ENCODE results near the gene WNK3. TPM values are rescaled to one million over a fixed set of nuclear protein-coding genes. Genes with fewer than 3 reads are reported as not detected.

The WNK3 gene
- total and polyA plus RNA-seq, 10 of the 15 experiments (the other 5 are each of a cell fraction or from before 2014, with no cell fraction given): 0.02 to 0.15 (median 0.03) TPM; not detected in 1

DNA sequence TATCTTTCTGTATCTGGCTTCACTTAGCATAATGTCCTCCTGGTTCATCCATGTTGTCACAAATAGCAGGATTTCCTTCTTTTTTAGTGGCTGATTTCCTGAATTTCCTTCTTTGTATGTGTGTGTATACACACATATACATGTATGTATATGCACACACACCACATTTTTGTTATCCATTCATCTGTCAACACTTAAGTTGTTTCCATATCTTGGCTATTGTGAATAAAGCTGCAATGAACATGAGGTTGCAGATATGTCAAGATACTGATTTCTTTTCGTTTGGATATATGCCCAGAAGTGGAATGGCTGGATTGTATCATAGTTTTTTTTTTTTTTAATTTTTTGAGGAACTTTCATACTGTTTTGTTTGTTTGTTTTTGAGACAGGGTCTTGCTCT, 76.2 kb downstream of the WNK3 start:
- intact Hi-C loops (cut with micrococcal nuclease; ENCODE audit: unreplicated experiment): no loop called here
- ChIA-PET SMC1A (ENCODE audit: uncharacterized antibody, unreplicated experiment) (no interaction called here), RAD21 (ENCODE audit: unreplicated experiment) (no interaction called here), POLR2A (no interaction called here), CTCF (no interaction called here)
- no TSS peak for BruUV-seq (replicated peaks)
- in situ Hi-C loops (cut with MboI): no loop called here
- Histone ChIP-seq H3K27ac (ENCODE audit: control insufficient read depth, insufficient read depth) (no peak overlapping the region), H3K27me3 (replicated peaks in 1 of 2; ENCODE audit: control insufficient read depth in 2 of 2, insufficient read depth in 2 of 2, low read length in 1 of 2) (no peaks in the 10 kb centered on the region), H3K4me1 (ENCODE audit: control insufficient read depth, insufficient read depth, low read length) (no peaks in the 10 kb centered on the region), H3K9ac (ENCODE audit: control insufficient read depth, insufficient read depth, low read length) (no peak overlapping the region), H3K4me2 (ENCODE audit: control insufficient read depth, insufficient read depth) (no peak overlapping the region), H3K79me2 (ENCODE audit: control insufficient read depth, insufficient read depth, low read length) (no peaks in the 10 kb centered on the region), H4K20me1 (ENCODE audit: control insufficient read depth, insufficient read depth) (no peaks in the 10 kb centered on the region), H3K36me3 (ENCODE audit: control insufficient read depth in 2 of 2, insufficient read depth in 2 of 2, low read length in 1 of 2) (no peaks in the 10 kb centered on the region), H2AFZ (ENCODE audit: control insufficient read depth, low read depth, low read length) (no peak overlapping the region), H3K4me3 (no peak overlapping the region), H3K9me3 (replicated peaks; ENCODE audit: control insufficient read depth, insufficient read depth, low read length) (no peaks in the 10 kb centered on the region)
- DNase-seq (ENCODE audit: low read depth, low spot score) (no peak), ATAC-seq (no peak), FAIRE-seq (no peak)
- WGBS (ENCODE audit: insufficient coverage, insufficient replicate concordance, low lambda C conversion rate, missing lambda C conversion rate): 0% methylated on average over 1 of the region's 1 CpG
- no peak for TF ChIP-seq ETV6 (conservative IDR thresholded peaks at IDR 0.05 in 1 of 2, IDR thresholded peaks at IDR 0.05 in 1 of 2; ENCODE audit: borderline replicate concordance in 1 of 2, low read depth in 1 of 2)
- TF ChIP-seq RUNX3 (IDR thresholded peaks at IDR 0.05; ENCODE audit: low read length): no peak
- TF ChIP-seq BRCA1 (IDR thresholded peaks at IDR 0.05; ENCODE audit: low read depth, low read length): no peak
- TF ChIP-seq POLR2AphosphoS5 (IDR thresholded peaks at IDR 0.05; ENCODE audit: low read length): no peak
- TF ChIP-seq, protein P1, sequence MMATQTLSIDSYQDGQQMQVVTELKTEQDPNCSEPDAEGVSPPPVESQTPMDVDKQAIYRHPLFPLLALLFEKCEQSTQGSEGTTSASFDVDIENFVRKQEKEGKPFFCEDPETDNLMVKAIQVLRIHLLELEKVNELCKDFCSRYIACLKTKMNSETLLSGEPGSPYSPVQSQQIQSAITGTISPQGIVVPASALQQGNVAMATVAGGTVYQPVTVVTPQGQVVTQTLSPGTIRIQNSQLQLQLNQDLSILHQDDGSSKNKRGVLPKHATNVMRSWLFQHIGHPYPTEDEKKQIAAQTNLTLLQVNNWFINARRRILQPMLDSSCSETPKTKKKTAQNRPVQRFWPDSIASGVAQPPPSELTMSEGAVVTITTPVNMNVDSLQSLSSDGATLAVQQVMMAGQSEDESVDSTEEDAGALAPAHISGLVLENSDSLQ (IDR thresholded peaks at IDR 0.05): no peak
- TF ChIP-seq SUZ12 (IDR thresholded peaks at IDR 0.05; ENCODE audit: unreplicated experiment): no peak
- no peak for TF ChIP-seq CHD4 (IDR thresholded peaks at IDR 0.05)
- TF ChIP-seq POLR2AphosphoS2 (IDR thresholded peaks at IDR 0.05; ENCODE audit: low read depth, low read length): no peak
- TF ChIP-seq, protein P2, sequence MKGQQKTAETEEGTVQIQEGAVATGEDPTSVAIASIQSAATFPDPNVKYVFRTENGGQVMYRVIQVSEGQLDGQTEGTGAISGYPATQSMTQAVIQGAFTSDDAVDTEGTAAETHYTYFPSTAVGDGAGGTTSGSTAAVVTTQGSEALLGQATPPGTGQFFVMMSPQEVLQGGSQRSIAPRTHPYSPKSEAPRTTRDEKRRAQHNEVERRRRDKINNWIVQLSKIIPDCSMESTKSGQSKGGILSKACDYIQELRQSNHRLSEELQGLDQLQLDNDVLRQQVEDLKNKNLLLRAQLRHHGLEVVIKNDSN (IDR thresholded peaks at IDR 0.05; ENCODE audit: borderline replicate concordance, extremely low read length, insufficient read depth, low read depth, low read length): no peak
- TF ChIP-seq, protein P3, sequence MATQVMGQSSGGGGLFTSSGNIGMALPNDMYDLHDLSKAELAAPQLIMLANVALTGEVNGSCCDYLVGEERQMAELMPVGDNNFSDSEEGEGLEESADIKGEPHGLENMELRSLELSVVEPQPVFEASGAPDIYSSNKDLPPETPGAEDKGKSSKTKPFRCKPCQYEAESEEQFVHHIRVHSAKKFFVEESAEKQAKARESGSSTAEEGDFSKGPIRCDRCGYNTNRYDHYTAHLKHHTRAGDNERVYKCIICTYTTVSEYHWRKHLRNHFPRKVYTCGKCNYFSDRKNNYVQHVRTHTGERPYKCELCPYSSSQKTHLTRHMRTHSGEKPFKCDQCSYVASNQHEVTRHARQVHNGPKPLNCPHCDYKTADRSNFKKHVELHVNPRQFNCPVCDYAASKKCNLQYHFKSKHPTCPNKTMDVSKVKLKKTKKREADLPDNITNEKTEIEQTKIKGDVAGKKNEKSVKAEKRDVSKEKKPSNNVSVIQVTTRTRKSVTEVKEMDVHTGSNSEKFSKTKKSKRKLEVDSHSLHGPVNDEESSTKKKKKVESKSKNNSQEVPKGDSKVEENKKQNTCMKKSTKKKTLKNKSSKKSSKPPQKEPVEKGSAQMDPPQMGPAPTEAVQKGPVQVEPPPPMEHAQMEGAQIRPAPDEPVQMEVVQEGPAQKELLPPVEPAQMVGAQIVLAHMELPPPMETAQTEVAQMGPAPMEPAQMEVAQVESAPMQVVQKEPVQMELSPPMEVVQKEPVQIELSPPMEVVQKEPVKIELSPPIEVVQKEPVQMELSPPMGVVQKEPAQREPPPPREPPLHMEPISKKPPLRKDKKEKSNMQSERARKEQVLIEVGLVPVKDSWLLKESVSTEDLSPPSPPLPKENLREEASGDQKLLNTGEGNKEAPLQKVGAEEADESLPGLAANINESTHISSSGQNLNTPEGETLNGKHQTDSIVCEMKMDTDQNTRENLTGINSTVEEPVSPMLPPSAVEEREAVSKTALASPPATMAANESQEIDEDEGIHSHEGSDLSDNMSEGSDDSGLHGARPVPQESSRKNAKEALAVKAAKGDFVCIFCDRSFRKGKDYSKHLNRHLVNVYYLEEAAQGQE (IDR thresholded peaks at IDR 0.05; ENCODE audit: low read depth, low read length): no peak
- TF ChIP-seq NRF1 (conservative IDR thresholded peaks at IDR 0.05; ENCODE audit: low read depth, low read length): no peak
- no peak for TF ChIP-seq CBFB (IDR thresholded peaks at IDR 0.05; ENCODE audit: low read depth)
- no peak for TF ChIP-seq POU2F2 (IDR thresholded peaks at IDR 0.05; ENCODE audit: borderline replicate concordance, low read depth, low read length)

All from GM12878 (cell line).